ENCODE data around the gene LRP1B.

The LRP1B gene

DNA sequence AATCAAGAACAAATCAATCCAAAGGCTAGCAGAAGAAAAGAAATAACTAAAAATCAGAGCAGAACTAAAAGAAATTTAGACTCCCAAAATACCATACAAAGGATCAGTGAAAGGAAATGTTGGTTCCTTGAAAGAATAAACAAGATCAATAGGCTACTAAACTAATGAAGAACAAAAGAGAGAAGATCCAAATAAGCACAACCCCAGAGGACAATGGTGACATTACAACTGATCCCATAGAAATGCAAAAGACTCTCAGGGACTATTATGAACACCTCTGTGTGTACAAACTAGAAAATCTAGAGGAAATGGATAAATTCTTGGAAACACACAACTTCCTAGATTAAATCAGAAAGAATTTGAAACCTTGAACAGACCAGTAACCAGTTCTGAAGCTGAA lies 1186.9 kb downstream of the LRP1B start:
- Histone ChIP-seq H3K9ac (ENCODE audit: low read depth, low read length, poor library complexity, severe bottlenecking) (no peak overlapping the region), H4K20me1 (ENCODE audit: insufficient read depth, low read length, poor library complexity, severe bottlenecking) (no peaks in the 10 kb centered on the region), H2AFZ (ENCODE audit: low read length) (no peak overlapping the region), H3K27me3 (ENCODE audit: insufficient read depth, low read length, poor library complexity, severe bottlenecking) (no peaks in the 10 kb centered on the region), H3K79me2 (ENCODE audit: insufficient read depth, low read length) (no peaks in the 10 kb centered on the region), H3K36me3 (ENCODE audit: insufficient read depth, low read length) (no peaks in the 10 kb centered on the region), H3K4me1 (ENCODE audit: insufficient read depth, low read length, poor library complexity, severe bottlenecking) (no peaks in the 10 kb centered on the region), H3K9me3 (ENCODE audit: insufficient read depth, low read depth, low read length) (no peaks in the 10 kb centered on the region), H3K4me3 (ENCODE audit: low read length, poor library complexity, severe bottlenecking) (no peak overlapping the region), H3F3A (ENCODE audit: low read depth) (no peaks in the 10 kb centered on the region), H3K4me2 (ENCODE audit: low read depth, low read length, poor library complexity, severe bottlenecking) (no peak overlapping the region), H3K9me2 (replicated peaks; ENCODE audit: low read depth, low read length) (no peaks in the 10 kb centered on the region)
- TF ChIP-seq, protein P1, sequence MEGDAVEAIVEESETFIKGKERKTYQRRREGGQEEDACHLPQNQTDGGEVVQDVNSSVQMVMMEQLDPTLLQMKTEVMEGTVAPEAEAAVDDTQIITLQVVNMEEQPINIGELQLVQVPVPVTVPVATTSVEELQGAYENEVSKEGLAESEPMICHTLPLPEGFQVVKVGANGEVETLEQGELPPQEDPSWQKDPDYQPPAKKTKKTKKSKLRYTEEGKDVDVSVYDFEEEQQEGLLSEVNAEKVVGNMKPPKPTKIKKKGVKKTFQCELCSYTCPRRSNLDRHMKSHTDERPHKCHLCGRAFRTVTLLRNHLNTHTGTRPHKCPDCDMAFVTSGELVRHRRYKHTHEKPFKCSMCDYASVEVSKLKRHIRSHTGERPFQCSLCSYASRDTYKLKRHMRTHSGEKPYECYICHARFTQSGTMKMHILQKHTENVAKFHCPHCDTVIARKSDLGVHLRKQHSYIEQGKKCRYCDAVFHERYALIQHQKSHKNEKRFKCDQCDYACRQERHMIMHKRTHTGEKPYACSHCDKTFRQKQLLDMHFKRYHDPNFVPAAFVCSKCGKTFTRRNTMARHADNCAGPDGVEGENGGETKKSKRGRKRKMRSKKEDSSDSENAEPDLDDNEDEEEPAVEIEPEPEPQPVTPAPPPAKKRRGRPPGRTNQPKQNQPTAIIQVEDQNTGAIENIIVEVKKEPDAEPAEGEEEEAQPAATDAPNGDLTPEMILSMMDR (conservative IDR thresholded peaks at IDR 0.05; ENCODE audit: low read length): 0 out of 2 replicates have a peak, but pooled peaks have one; percentile 10
- TF ChIP-seq EZH2phosphoT487 (IDR thresholded peaks at IDR 0.05; ENCODE audit: borderline replicate concordance): no peak

DNA sequence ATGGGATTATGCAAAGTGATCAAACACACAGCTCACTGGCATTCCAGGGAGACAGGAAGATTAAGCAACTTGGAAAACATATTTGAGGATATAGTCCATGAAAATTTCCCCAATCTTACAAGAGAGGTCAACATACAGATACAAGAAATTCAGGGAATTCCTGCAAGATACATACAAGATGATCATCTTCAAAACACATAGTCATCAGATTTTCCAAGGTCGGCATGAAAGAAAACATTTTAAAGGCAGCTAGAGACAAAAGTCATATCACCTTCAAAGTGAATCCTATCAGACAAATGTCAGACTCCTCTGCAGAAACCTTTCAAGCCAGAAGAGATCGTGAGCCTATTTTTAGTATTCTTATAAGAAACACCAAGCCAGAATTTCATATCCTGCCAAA lies 1188.5 kb downstream of the LRP1B start:
- no peak for TF ChIP-seq EZH2phosphoT487 (IDR thresholded peaks at IDR 0.05; ENCODE audit: borderline replicate concordance)
- Histone ChIP-seq H3K36me3 (ENCODE audit: insufficient read depth, low read length) (no peaks in the 10 kb centered on the region), H3K4me2 (ENCODE audit: low read depth, low read length, poor library complexity, severe bottlenecking) (no peak overlapping the region), H3K9ac (ENCODE audit: low read depth, low read length, poor library complexity, severe bottlenecking) (no peak overlapping the region), H3K79me2 (ENCODE audit: insufficient read depth, low read length) (no peaks in the 10 kb centered on the region), H3K27me3 (ENCODE audit: insufficient read depth, low read length, poor library complexity, severe bottlenecking) (no peaks in the 10 kb centered on the region), H3F3A (ENCODE audit: low read depth) (no peaks in the 10 kb centered on the region), H2AFZ (ENCODE audit: low read length) (no peak overlapping the region), H4K20me1 (ENCODE audit: insufficient read depth, low read length, poor library complexity, severe bottlenecking) (no peaks in the 10 kb centered on the region), H3K4me1 (ENCODE audit: insufficient read depth, low read length, poor library complexity, severe bottlenecking) (no peaks in the 10 kb centered on the region), H3K9me3 (ENCODE audit: insufficient read depth, low read depth, low read length) (no peaks in the 10 kb centered on the region), H3K4me3 (ENCODE audit: low read length, poor library complexity, severe bottlenecking) (no peak overlapping the region), H3K9me2 (replicated peaks; ENCODE audit: low read depth, low read length) (no peaks in the 10 kb centered on the region)

DNA sequence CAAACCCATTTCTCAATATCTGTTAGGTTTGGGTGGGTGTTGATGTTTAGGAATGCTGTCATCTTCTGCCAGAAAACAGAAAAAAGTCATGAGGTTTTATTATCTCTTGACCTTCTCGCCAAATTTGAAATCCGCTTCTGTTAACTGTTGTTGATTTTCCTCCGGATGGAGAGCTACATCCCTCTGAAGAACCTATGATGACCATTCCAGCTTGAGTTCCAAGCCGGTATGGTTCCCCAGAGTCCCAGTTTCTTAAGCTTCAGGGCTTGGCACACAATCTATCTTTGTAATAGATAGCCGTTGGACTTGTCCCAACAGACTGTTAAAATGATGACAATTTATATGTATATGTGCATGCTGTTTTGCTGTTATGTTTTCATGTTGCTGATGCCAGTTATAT lies 1201.0 kb downstream of the LRP1B start:
- Histone ChIP-seq H3K36me3 (ENCODE audit: insufficient read depth, low read length) (no peaks in the 10 kb centered on the region), H3F3A (ENCODE audit: low read depth) (no peaks in the 10 kb centered on the region), H2AFZ (ENCODE audit: low read length) (no peak overlapping the region), H3K4me2 (ENCODE audit: low read depth, low read length, poor library complexity, severe bottlenecking) (no peak overlapping the region), H3K4me1 (ENCODE audit: insufficient read depth, low read length, poor library complexity, severe bottlenecking) (no peaks in the 10 kb centered on the region), H3K27me3 (ENCODE audit: insufficient read depth, low read length, poor library complexity, severe bottlenecking) (no peaks in the 10 kb centered on the region), H3K79me2 (ENCODE audit: insufficient read depth, low read length) (no peaks in the 10 kb centered on the region), H3K9me3 (ENCODE audit: insufficient read depth, low read depth, low read length) (no peaks in the 10 kb centered on the region), H3K9ac (ENCODE audit: low read depth, low read length, poor library complexity, severe bottlenecking) (no peak overlapping the region), H4K20me1 (ENCODE audit: insufficient read depth, low read length, poor library complexity, severe bottlenecking) (no peaks in the 10 kb centered on the region), H3K4me3 (ENCODE audit: low read length, poor library complexity, severe bottlenecking) (no peak overlapping the region), H3K9me2 (replicated peaks; ENCODE audit: low read depth, low read length) (no peaks in the 10 kb centered on the region)
- TF ChIP-seq, protein P1 (conservative IDR thresholded peaks at IDR 0.05; ENCODE audit: low read length): no peak
- TF ChIP-seq EZH2phosphoT487 (IDR thresholded peaks at IDR 0.05; ENCODE audit: borderline replicate concordance): no peak

DNA sequence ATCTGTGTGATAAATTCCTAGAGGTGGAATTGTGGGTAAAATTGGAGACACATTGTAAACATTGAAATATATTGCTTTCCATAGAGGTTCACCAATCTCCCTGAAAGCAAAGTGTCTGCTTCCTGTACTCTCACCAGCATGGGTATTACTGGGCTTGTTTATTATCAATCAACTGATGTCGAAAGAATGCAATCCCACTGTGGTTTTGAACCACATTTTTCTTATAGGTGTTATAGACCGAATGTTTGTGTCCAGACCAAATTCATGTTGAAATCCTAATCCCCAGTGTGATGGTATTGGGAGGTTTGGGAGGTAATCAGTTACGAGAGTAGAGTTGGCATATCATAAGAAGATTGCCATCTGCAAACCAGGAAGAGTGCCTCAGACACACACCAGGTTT lies 1212.4 kb downstream of the LRP1B start:
- Histone ChIP-seq H3K4me1 (ENCODE audit: insufficient read depth, low read length, poor library complexity, severe bottlenecking) (no peaks in the 10 kb centered on the region), H3K36me3 (ENCODE audit: insufficient read depth, low read length) (no peaks in the 10 kb centered on the region), H2AFZ (ENCODE audit: low read length) (no peak overlapping the region), H3K4me3 (ENCODE audit: low read length, poor library complexity, severe bottlenecking) (no peak overlapping the region), H3K4me2 (ENCODE audit: low read depth, low read length, poor library complexity, severe bottlenecking) (no peak overlapping the region), H4K20me1 (ENCODE audit: insufficient read depth, low read length, poor library complexity, severe bottlenecking) (no peaks in the 10 kb centered on the region), H3K27me3 (ENCODE audit: insufficient read depth, low read length, poor library complexity, severe bottlenecking) (no peaks in the 10 kb centered on the region), H3K9me2 (replicated peaks; ENCODE audit: low read depth, low read length) (no peaks in the 10 kb centered on the region), H3K79me2 (ENCODE audit: insufficient read depth, low read length) (no peaks in the 10 kb centered on the region), H3K9ac (ENCODE audit: low read depth, low read length, poor library complexity, severe bottlenecking) (no peak overlapping the region), H3K9me3 (ENCODE audit: insufficient read depth, low read depth, low read length) (no peaks in the 10 kb centered on the region), H3F3A (ENCODE audit: low read depth) (no peaks in the 10 kb centered on the region)
- TF ChIP-seq EZH2phosphoT487 (IDR thresholded peaks at IDR 0.05; ENCODE audit: borderline replicate concordance): no peak
- TF ChIP-seq, protein P1 (conservative IDR thresholded peaks at IDR 0.05; ENCODE audit: low read length): no peak
